T-helper 1 cell treated with Interleukin-12 subunit alpha and Interleukin-12 subunit beta and Interleukin-4 antibody, amounts not matched to agents 30 μg/mL and 1 μg/mL, for 36 hours (primary cell): ENCODE data around the gene SEPTIN2.

Source experiments
- H3K27ac Mint-ChIP-seq: one replicate; pipeline ENCODE4 v1.8.0; 2021; ENCODE audit warnings: mild to moderate bottlenecking, mixed read lengths
- H3K27me3 Mint-ChIP-seq: one replicate; pipeline ENCODE4 v1.8.0; 2021; ENCODE audit warnings: low read depth, mixed read lengths
- H3K36me3 Mint-ChIP-seq: one replicate; pipeline ENCODE4 v1.8.0; 2021; ENCODE audit warnings: low read depth, mixed read lengths
- H3K4me1 Mint-ChIP-seq: one replicate; pipeline ENCODE4 v1.8.0; 2021; ENCODE audit warnings: low read depth, mixed read lengths
- H3K4me3 Mint-ChIP-seq: one replicate; pipeline ENCODE4 v1.8.0; 2021; ENCODE audit warnings: mild to moderate bottlenecking, moderate library complexity, mixed read lengths
- H3K9me3 Mint-ChIP-seq: one replicate; pipeline ENCODE4 v1.8.0; 2021; ENCODE audit warnings: mixed read lengths

The SEPTIN2 gene

GRCh38 chr2:241315879-241316631, at the start of gene SEPTIN2:
Gene SEPTIN2 (plus strand): TSS chr2:241315925. CDS start chr2:241324233, 8,308 bp downstream.
- H3K27ac Mint-ChIP-seq, result peak within 1 kb of the TSS; percentile 99
- H3K4me3 Mint-ChIP-seq, result peak within 1 kb of the TSS; percentile 96
- H3K9me3 Mint-ChIP-seq, result no peaks in the 10 kb centered on the region
- peaks cover 24% of the 10 kb centered on the region for H3K36me3 Mint-ChIP-seq
- H3K27me3 Mint-ChIP-seq, result no peaks in the 10 kb centered on the region
- peaks cover 55% of the 10 kb centered on the region for H3K4me1 Mint-ChIP-seq

- H3K27me3 Mint-ChIP-seq, result no peaks in the 10 kb centered on the region
- H3K36me3 Mint-ChIP-seq, result peaks cover 27% of the 10 kb centered on the region
- H3K4me1 Mint-ChIP-seq, result peaks cover 21% of the 10 kb centered on the region
- no peak overlapping the region for H3K27ac Mint-ChIP-seq
- no peak overlapping the region for H3K4me3 Mint-ChIP-seq
- no peaks in the 10 kb centered on the region for H3K9me3 Mint-ChIP-seq
Measured at GRCh38 chr2:241267249-241268067, 48.3 kb upstream of the SEPTIN2 start.

GRCh38 chr2:241268306-241268705, 47.4 kb upstream of the SEPTIN2 start:
- Mint-ChIP-seq H3K4me3 (no peak overlapping the region), H3K36me3 (peaks cover 19% of the 10 kb centered on the region), H3K9me3 (no peaks in the 10 kb centered on the region), H3K4me1 (peaks cover 25% of the 10 kb centered on the region), H3K27ac (peak overlapping the region; percentile 68), H3K27me3 (no peaks in the 10 kb centered on the region)

- Mint-ChIP-seq H3K9me3 (no peaks in the 10 kb centered on the region), H3K27me3 (no peaks in the 10 kb centered on the region), H3K4me1 (peaks cover 30% of the 10 kb centered on the region), H3K4me3 (peak overlapping the region; percentile 10), H3K36me3 (peaks cover 17% of the 10 kb centered on the region), H3K27ac (no peak overlapping the region)
Measured at GRCh38 chr2:241268716-241269445, 46.8 kb upstream of the SEPTIN2 start.

GRCh38 chr2:241269707-241270520, 45.8 kb upstream of the SEPTIN2 start:
- Mint-ChIP-seq H3K27me3 (no peaks in the 10 kb centered on the region), H3K4me1 (peaks cover 30% of the 10 kb centered on the region), H3K36me3 (peaks cover 23% of the 10 kb centered on the region), H3K9me3 (peaks cover under 1% of the 10 kb centered on the region), H3K27ac (no peak overlapping the region), H3K4me3 (peak overlapping the region; percentile 28)

- Mint-ChIP-seq H3K4me1 (peaks cover 30% of the 10 kb centered on the region), H3K9me3 (peaks cover 6% of the 10 kb centered on the region), H3K27ac (no peak overlapping the region), H3K36me3 (peaks cover 30% of the 10 kb centered on the region), H3K4me3 (peak overlapping the region; percentile 93), H3K27me3 (no peaks in the 10 kb centered on the region)
Measured at GRCh38 chr2:241270531-241270930, 45.2 kb upstream of the SEPTIN2 start.

- H3K9me3 Mint-ChIP-seq, result peaks cover 17% of the 10 kb centered on the region
- peaks cover 36% of the 10 kb centered on the region for H3K36me3 Mint-ChIP-seq
- H3K27me3 Mint-ChIP-seq, result no peaks in the 10 kb centered on the region
- H3K27ac Mint-ChIP-seq, result peak overlapping the region; percentile 87
- peak overlapping the region; percentile 93 for H3K4me3 Mint-ChIP-seq
- peaks cover 30% of the 10 kb centered on the region for H3K4me1 Mint-ChIP-seq
Measured at GRCh38 chr2:241271706-241272302, 43.9 kb upstream of the SEPTIN2 start.

GRCh38 chr2:241272303-241273209, 43.2 kb upstream of the SEPTIN2 start:
- H3K4me1 Mint-ChIP-seq, result peaks cover 30% of the 10 kb centered on the region
- peaks cover 17% of the 10 kb centered on the region for H3K9me3 Mint-ChIP-seq
- H3K36me3 Mint-ChIP-seq, result peaks cover 40% of the 10 kb centered on the region
- no peaks in the 10 kb centered on the region for H3K27me3 Mint-ChIP-seq
- peak overlapping the region; percentile 70 for H3K4me3 Mint-ChIP-seq
- peak overlapping the region; percentile 37 for H3K27ac Mint-ChIP-seq

- Mint-ChIP-seq H3K27me3 (no peaks in the 10 kb centered on the region), H3K4me1 (peaks cover 24% of the 10 kb centered on the region), H3K27ac (no peak overlapping the region), H3K4me3 (peak overlapping the region; percentile 70), H3K9me3 (peaks cover 17% of the 10 kb centered on the region), H3K36me3 (peaks cover 34% of the 10 kb centered on the region)
Measured at GRCh38 chr2:241273210-241274020, 42.3 kb upstream of the SEPTIN2 start.

GRCh38 chr2:241274127-241274526, 41.6 kb upstream of the SEPTIN2 start:
- Mint-ChIP-seq H3K27ac (no peak overlapping the region), H3K27me3 (no peaks in the 10 kb centered on the region), H3K4me1 (peaks cover 21% of the 10 kb centered on the region), H3K36me3 (peaks cover 30% of the 10 kb centered on the region), H3K9me3 (peaks cover 17% of the 10 kb centered on the region), H3K4me3 (peak overlapping the region; percentile 2)

- H3K4me1 Mint-ChIP-seq, result peaks cover 25% of the 10 kb centered on the region
- no peak overlapping the region for H3K27ac Mint-ChIP-seq
- H3K4me3 Mint-ChIP-seq, result no peak overlapping the region
- peaks cover 17% of the 10 kb centered on the region for H3K9me3 Mint-ChIP-seq
- no peaks in the 10 kb centered on the region for H3K27me3 Mint-ChIP-seq
- H3K36me3 Mint-ChIP-seq, result peaks cover 30% of the 10 kb centered on the region
Measured at GRCh38 chr2:241275504-241275903, 40.2 kb upstream of the SEPTIN2 start.

GRCh38 chr2:241275910-241276309, 39.8 kb upstream of the SEPTIN2 start:
- Mint-ChIP-seq H3K36me3 (peaks cover 30% of the 10 kb centered on the region), H3K27me3 (no peaks in the 10 kb centered on the region), H3K9me3 (peaks cover 17% of the 10 kb centered on the region), H3K27ac (no peak overlapping the region), H3K4me1 (peaks cover 23% of the 10 kb centered on the region), H3K4me3 (no peak overlapping the region)
